ENCODE data around the gene CAPN11. TPM values are rescaled to one million over a fixed set of nuclear protein-coding genes. Genes with fewer than 3 reads are reported as not detected.

The CAPN11 gene
- total and polyA plus RNA-seq, 9 of the 15 experiments (the other 6 are each of a cell fraction or from before 2014, with no cell fraction given), result 0.03 to 0.61 (median 0.17) TPM; not detected in 1

- TF ChIP-seq ZNF121 (CRISPR knock-in tag; conservative IDR thresholded peaks at IDR 0.05) (no peak), ZNF696 (CRISPR knock-in tag; conservative IDR thresholded peaks at IDR 0.05) (no peak), ESRRB (CRISPR knock-in tag; IDR thresholded peaks at IDR 0.05; ENCODE audit: borderline replicate concordance) (no peak), SMARCA4 (IDR thresholded peaks at IDR 0.05) (no peak), ZBED1 (IDR thresholded peaks at IDR 0.05) (no peak), TEAD2 (tag; IDR thresholded peaks at IDR 0.05) (no peak), ZNF75A (CRISPR knock-in tag; IDR thresholded peaks at IDR 0.05) (no peak), POLR2AphosphoS5 (IDR thresholded peaks at IDR 0.05; ENCODE audit: control insufficient read depth, insufficient read depth, low read depth, low read length) (peak; percentile 45; the same call in 1 of the 2 replicates), GTF2A2 (tag; IDR thresholded peaks at IDR 0.05) (no peak), SIRT6 (IDR thresholded peaks at IDR 0.05; ENCODE audit: low read depth, low read length) (no peak), GTF2F1 (IDR thresholded peaks at IDR 0.05; ENCODE audit: low read depth, low read length) (no peak), PHF8 (IDR thresholded peaks at IDR 0.05; ENCODE audit: borderline replicate concordance, low read length) (peak; percentile 61; the same call in 1 of the 2 replicates), HCFC1 (IDR thresholded peaks at IDR 0.05; ENCODE audit: low read depth, low read length) (no peak), MAFG (tag; conservative IDR thresholded peaks at IDR 0.05) (no peak), ZNF124 (CRISPR knock-in tag; IDR thresholded peaks at IDR 0.05) (no peak), SUPT5H (IDR thresholded peaks at IDR 0.05) (0 out of 2 replicates have a peak, but pooled peaks have one; percentile 51), CBX3 (IDR thresholded peaks at IDR 0.05; ENCODE audit: borderline replicate concordance in 1 of 2, low read length in 2 of 2) (0 out of 3 replicates have a peak, but pooled peaks of 1 of the 2 experiments have one; percentile 41), ZNF12 (CRISPR knock-in tag; IDR thresholded peaks at IDR 0.05) (no peak; the same call in 1 of the 2 replicates), ZFX (CRISPR knock-in tag; IDR thresholded peaks at IDR 0.05) (peak; percentile 59)
- TF ChIP-seq, protein P1, sequence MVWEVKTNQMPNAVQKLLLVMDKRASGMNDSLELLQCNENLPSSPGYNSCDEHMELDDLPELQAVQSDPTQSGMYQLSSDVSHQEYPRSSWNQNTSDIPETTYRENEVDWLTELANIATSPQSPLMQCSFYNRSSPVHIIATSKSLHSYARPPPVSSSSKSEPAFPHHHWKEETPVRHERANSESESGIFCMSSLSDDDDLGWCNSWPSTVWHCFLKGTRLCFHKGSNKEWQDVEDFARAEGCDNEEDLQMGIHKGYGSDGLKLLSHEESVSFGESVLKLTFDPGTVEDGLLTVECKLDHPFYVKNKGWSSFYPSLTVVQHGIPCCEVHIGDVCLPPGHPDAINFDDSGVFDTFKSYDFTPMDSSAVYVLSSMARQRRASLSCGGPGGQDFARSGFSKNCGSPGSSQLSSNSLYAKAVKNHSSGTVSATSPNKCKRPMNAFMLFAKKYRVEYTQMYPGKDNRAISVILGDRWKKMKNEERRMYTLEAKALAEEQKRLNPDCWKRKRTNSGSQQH (CRISPR knock-in tag; IDR thresholded peaks at IDR 0.05), result no peak
- TF ChIP-seq, protein P2, sequence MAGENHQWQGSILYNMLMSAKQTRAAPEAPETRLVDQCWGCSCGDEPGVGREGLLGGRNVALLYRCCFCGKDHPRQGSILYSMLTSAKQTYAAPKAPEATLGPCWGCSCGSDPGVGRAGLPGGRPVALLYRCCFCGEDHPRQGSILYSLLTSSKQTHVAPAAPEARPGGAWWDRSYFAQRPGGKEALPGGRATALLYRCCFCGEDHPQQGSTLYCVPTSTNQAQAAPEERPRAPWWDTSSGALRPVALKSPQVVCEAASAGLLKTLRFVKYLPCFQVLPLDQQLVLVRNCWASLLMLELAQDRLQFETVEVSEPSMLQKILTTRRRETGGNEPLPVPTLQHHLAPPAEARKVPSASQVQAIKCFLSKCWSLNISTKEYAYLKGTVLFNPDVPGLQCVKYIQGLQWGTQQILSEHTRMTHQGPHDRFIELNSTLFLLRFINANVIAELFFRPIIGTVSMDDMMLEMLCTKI (IDR thresholded peaks at IDR 0.05; ENCODE audit: partially characterized antibody), result no peak
- TF ChIP-seq, protein P3, sequence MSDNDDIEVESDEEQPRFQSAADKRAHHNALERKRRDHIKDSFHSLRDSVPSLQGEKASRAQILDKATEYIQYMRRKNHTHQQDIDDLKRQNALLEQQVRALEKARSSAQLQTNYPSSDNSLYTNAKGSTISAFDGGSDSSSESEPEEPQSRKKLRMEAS (CRISPR knock-in tag; IDR thresholded peaks at IDR 0.05), result peak; percentile 97
- TF ChIP-seq, protein P4, sequence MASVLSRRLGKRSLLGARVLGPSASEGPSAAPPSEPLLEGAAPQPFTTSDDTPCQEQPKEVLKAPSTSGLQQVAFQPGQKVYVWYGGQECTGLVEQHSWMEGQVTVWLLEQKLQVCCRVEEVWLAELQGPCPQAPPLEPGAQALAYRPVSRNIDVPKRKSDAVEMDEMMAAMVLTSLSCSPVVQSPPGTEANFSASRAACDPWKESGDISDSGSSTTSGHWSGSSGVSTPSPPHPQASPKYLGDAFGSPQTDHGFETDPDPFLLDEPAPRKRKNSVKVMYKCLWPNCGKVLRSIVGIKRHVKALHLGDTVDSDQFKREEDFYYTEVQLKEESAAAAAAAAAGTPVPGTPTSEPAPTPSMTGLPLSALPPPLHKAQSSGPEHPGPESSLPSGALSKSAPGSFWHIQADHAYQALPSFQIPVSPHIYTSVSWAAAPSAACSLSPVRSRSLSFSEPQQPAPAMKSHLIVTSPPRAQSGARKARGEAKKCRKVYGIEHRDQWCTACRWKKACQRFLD (CRISPR knock-in tag; IDR thresholded peaks at IDR 0.05), result peak; percentile 67; the same call in 1 of the 2 replicates
These were observed 64.9 kb downstream of the CAPN11 start, which contains the start of gene SLC29A1 (continued) for GRCh38 chr6:44223319-44224028.

All from K562 (cell line).